ENCODE results near the gene OR2C3. TPM values are rescaled to one million over a fixed set of nuclear protein-coding genes. Genes with fewer than 3 reads are reported as not detected.

The OR2C3 gene
- total and polyA plus RNA-seq, 4 donors: under 0.01 to 0.03 TPM; not detected in 2

DNA sequence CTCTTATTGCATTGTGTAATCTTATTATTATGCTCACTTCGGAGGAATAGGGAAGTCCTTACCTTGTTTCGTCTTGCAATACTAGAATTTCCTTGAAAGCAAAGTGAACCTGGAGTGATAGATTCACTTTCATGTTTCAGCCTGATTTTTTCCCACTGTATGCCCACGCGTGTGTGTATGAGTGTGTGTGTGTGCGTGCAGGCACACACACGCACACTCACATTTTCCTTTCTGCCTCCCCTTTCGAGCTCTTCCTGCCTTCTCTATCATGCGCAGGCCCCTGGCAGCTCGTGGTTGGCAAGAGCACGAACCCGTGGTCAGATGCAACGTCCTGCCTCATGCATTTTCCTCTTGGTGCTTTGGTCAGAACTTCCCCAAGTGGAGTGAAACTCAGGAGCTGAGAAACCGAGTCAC, 12.5 kb upstream of the OR2C3 start, which contains the start of gene GCSAML:
GCSAML (plus strand) TSS at position 366 of the 414 bp plus-strand sequence. CDS start 58 bp downstream, outside the sequence.
- Histone ChIP-seq H3K9me3 (ENCODE audit: control insufficient read depth in 4 of 4, insufficient read depth in 3 of 4, low read length in 3 of 4) (no peaks in the 10 kb centered on the region), H3K27me3 (ENCODE audit: control insufficient read depth in 3 of 3, insufficient read depth in 3 of 3, low read length in 2 of 3) (no peaks in the 10 kb centered on the region), H3K36me3 (ENCODE audit: control insufficient read depth in 4 of 4, insufficient read depth in 4 of 4, low read length in 4 of 4) (no peaks in the 10 kb centered on the region), H3K27ac (ENCODE audit: low read depth in 1 of 2, low read length in 1 of 2) (no peak within 1 kb of the TSS), H3K4me1 (ENCODE audit: control insufficient read depth in 5 of 5, insufficient read depth in 5 of 5, low read length in 5 of 5) (no peaks in the 10 kb centered on the region), H3K9ac (ENCODE audit: insufficient read depth in 1 of 2, low read length in 2 of 2) (no peak within 1 kb of the TSS), H3K4me3 (no peak within 1 kb of the TSS)
- TF ChIP-seq, protein P1, sequence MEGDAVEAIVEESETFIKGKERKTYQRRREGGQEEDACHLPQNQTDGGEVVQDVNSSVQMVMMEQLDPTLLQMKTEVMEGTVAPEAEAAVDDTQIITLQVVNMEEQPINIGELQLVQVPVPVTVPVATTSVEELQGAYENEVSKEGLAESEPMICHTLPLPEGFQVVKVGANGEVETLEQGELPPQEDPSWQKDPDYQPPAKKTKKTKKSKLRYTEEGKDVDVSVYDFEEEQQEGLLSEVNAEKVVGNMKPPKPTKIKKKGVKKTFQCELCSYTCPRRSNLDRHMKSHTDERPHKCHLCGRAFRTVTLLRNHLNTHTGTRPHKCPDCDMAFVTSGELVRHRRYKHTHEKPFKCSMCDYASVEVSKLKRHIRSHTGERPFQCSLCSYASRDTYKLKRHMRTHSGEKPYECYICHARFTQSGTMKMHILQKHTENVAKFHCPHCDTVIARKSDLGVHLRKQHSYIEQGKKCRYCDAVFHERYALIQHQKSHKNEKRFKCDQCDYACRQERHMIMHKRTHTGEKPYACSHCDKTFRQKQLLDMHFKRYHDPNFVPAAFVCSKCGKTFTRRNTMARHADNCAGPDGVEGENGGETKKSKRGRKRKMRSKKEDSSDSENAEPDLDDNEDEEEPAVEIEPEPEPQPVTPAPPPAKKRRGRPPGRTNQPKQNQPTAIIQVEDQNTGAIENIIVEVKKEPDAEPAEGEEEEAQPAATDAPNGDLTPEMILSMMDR (IDR thresholded peaks at IDR 0.05; ENCODE audit: control extremely low read depth, extremely low read depth): no peak
- DNase-seq (no peak), ATAC-seq (ENCODE audit: insufficient read depth, low FRiP score) (no peak)
- 36 to 61% methylated on average over 13 of the region's 13 CpGs for WGBS, 2 donors

DNA sequence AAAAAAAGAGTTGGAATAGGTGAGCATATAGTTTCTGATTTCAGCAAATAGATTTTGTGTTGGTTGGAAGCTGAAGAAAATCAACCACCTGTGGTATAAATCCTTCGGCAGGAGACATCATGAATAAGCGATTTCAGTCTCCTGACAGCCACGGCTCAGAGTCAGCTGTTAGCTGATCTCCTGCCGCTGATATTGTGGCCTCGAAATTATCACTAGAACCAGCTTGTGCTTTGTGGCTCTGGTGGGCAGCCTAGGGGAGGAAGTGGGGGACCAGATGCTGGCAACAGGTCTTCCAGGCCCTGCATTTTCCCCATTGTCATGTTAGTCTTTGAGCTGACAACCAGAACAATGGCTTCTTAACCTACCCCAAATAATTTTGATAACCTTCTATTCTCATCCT, 11.9 kb upstream of the OR2C3 start:
- H3K4me3 ChIP-seq: no peak overlapping the region
- H3K9ac ChIP-seq (ENCODE audit: insufficient read depth in 1 of 2, low read length in 2 of 2): no peak overlapping the region
- TF ChIP-seq, protein P1 (IDR thresholded peaks at IDR 0.05; ENCODE audit: control extremely low read depth, extremely low read depth): no peak
- no peaks in the 10 kb centered on the region for H3K27me3 ChIP-seq (ENCODE audit: control insufficient read depth in 3 of 3, insufficient read depth in 3 of 3, low read length in 2 of 3)
- DNase-seq (no peak), ATAC-seq (ENCODE audit: insufficient read depth, low FRiP score) (no peak)
- WGBS, 2 donors: 32 to 50% methylated on average over 5 of the region's 5 CpGs
- no peaks in the 10 kb centered on the region for H3K4me1 ChIP-seq (ENCODE audit: control insufficient read depth in 5 of 5, insufficient read depth in 5 of 5, low read length in 5 of 5)
- no peak overlapping the region for H3K27ac ChIP-seq (ENCODE audit: low read depth in 1 of 2, low read length in 1 of 2)
- no peaks in the 10 kb centered on the region for H3K36me3 ChIP-seq (ENCODE audit: control insufficient read depth in 4 of 4, insufficient read depth in 4 of 4, low read length in 4 of 4)
- H3K9me3 ChIP-seq (ENCODE audit: control insufficient read depth in 4 of 4, insufficient read depth in 3 of 4, low read length in 3 of 4): no peaks in the 10 kb centered on the region

DNA sequence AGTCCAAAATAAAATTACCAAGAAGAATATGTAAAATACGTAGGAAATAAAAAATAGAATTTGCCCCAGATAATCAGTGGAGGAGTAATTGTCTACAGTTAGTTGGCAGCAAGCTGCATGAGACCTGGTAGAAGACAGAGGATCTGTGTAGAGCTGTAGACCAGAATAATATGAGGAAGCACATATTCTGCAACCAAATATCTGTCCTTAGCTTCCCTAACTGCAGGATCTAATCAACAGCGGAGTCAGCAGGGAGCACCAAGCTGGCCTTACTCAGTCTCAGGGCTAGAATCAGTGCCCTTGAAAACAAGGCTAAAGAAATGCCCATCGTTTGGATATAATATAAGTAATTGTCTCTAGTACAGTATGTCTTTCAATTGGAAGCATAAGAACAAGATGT, 6.6 kb upstream of the OR2C3 start:
- no peak for DNase-seq
- ATAC-seq (ENCODE audit: insufficient read depth, low FRiP score): no peak
- H3K27me3 ChIP-seq (ENCODE audit: control insufficient read depth in 3 of 3, insufficient read depth in 3 of 3, low read length in 2 of 3): no peaks in the 10 kb centered on the region
- 65 to 66% methylated on average over 3 of the region's 3 CpGs for WGBS, 2 donors
- H3K9ac ChIP-seq (ENCODE audit: insufficient read depth in 1 of 2, low read length in 2 of 2): no peak overlapping the region
- no peak overlapping the region for H3K4me3 ChIP-seq
- TF ChIP-seq, protein P1 (IDR thresholded peaks at IDR 0.05; ENCODE audit: control extremely low read depth, extremely low read depth): no peak
- no peaks in the 10 kb centered on the region for H3K36me3 ChIP-seq (ENCODE audit: control insufficient read depth in 4 of 4, insufficient read depth in 4 of 4, low read length in 4 of 4)
- H3K9me3 ChIP-seq (ENCODE audit: control insufficient read depth in 4 of 4, insufficient read depth in 3 of 4, low read length in 3 of 4): peaks cover 0 to 4% (median 0%) of the 10 kb centered on the region in 4 donors
- no peaks in the 10 kb centered on the region for H3K4me1 ChIP-seq (ENCODE audit: control insufficient read depth in 5 of 5, insufficient read depth in 5 of 5, low read length in 5 of 5)
- H3K27ac ChIP-seq (ENCODE audit: low read depth in 1 of 2, low read length in 1 of 2): no peak overlapping the region

DNA sequence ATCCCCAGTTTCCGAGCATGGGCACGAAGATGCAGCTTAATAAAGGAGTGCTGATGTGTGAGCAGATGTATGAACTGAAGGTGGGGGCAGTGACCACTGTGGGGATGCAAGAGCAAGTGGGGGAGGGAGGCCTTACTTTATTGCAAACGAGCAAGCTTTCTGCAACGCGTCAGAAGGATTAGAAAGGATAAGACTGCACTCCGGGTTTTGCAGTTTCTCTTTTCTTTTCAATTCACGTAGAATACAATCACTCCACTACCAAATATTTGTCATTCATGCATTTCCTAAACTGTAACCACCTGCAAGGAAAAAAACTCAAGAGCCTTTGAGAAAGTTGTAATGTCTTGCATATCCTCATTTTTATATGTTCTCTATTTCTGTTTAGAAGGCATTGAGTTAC, 4.3 kb upstream of the OR2C3 start:
- no peak overlapping the region for H3K9ac ChIP-seq (ENCODE audit: insufficient read depth in 1 of 2, low read length in 2 of 2)
- DNase-seq: no peak
- no peaks in the 10 kb centered on the region for H3K4me1 ChIP-seq (ENCODE audit: control insufficient read depth in 5 of 5, insufficient read depth in 5 of 5, low read length in 5 of 5)
- no peak overlapping the region for H3K4me3 ChIP-seq
- ATAC-seq (ENCODE audit: insufficient read depth, low FRiP score): no peak
- TF ChIP-seq, protein P1 (IDR thresholded peaks at IDR 0.05; ENCODE audit: control extremely low read depth, extremely low read depth): no peak
- H3K36me3 ChIP-seq (ENCODE audit: control insufficient read depth in 4 of 4, insufficient read depth in 4 of 4, low read length in 4 of 4): no peaks in the 10 kb centered on the region
- no peak overlapping the region for H3K27ac ChIP-seq (ENCODE audit: low read depth in 1 of 2, low read length in 1 of 2)
- H3K27me3 ChIP-seq (ENCODE audit: control insufficient read depth in 3 of 3, insufficient read depth in 3 of 3, low read length in 2 of 3): no peaks in the 10 kb centered on the region
- WGBS, 2 donors: 29 to 37% methylated on average over 7 of the region's 7 CpGs
- H3K9me3 ChIP-seq (ENCODE audit: control insufficient read depth in 4 of 4, insufficient read depth in 3 of 4, low read length in 3 of 4): peaks cover 0 to 4% (median 0%) of the 10 kb centered on the region in 4 donors

All from lung (tissue), 12 donors.